Ecto neural progenitor cell (in vitro differentiated cells): ENCODE data around the gene BACH2.
"Not testable (repeated sequence)": the region's sequence is repeated elsewhere in the genome, so short reads cannot be mapped to it uniquely, and the experiment has no call there.

Source experiments
- DNase-seq: peaks from one replicate; pipeline ENCODE4 v3.0.0-alpha.2; 2018; ENCODE audit warnings: low spot score

Gene BACH2

GRCh38 chr6:90180526-90180925 lies 116.1 kb downstream of the BACH2 start:
- no peak for DNase-seq

DNA sequence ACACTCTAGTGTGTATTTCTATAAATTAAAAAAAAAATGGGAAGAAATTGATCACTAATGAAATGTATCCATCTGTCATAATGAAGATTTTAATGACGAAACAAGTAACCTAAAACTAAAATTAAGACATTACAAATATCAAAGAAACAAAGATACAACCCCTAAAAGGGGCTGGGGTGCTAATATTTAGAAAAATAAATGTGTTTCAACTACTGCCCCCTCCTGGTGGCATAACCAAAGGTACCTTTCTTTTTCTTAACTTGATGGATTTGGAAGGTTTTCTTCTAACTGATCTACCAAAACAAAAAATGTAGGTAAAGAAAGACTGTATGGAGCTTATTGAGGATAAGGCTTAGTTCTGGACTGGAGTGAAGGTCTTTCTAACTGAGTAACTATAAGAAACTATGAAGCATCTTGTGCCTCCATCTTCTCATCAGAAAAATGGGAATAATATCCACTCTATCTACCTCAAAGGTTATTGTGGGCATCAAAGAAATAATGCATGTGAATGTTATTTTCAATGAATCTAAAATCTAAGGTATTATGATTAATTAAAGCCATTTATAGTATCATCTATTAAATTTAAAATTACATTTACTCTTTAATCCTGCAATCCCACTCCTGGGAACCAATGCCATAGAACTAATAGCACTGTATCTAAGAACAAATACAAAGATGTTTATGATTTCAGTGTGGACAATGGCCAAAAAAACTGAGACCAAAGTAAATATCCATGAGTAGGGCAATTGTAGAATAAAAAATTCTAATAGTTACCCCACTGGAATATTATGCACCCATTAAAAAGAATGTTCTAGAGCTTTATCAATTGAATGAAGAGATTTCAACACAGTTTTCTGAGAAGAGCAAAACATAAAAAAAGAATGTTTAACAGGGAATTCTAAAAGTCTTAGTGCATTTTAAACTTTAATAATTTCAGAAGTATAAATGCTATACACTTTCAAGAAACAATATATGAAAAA lies 117.2 kb downstream of the BACH2 start:
- DNase-seq: no peak

GRCh38 chr6:90178384-90178855 lies 118.2 kb downstream of the BACH2 start:
- no peak for DNase-seq

GRCh38 chr6:90177544-90178383 lies 118.9 kb downstream of the BACH2 start:
- no peak for DNase-seq

DNA sequence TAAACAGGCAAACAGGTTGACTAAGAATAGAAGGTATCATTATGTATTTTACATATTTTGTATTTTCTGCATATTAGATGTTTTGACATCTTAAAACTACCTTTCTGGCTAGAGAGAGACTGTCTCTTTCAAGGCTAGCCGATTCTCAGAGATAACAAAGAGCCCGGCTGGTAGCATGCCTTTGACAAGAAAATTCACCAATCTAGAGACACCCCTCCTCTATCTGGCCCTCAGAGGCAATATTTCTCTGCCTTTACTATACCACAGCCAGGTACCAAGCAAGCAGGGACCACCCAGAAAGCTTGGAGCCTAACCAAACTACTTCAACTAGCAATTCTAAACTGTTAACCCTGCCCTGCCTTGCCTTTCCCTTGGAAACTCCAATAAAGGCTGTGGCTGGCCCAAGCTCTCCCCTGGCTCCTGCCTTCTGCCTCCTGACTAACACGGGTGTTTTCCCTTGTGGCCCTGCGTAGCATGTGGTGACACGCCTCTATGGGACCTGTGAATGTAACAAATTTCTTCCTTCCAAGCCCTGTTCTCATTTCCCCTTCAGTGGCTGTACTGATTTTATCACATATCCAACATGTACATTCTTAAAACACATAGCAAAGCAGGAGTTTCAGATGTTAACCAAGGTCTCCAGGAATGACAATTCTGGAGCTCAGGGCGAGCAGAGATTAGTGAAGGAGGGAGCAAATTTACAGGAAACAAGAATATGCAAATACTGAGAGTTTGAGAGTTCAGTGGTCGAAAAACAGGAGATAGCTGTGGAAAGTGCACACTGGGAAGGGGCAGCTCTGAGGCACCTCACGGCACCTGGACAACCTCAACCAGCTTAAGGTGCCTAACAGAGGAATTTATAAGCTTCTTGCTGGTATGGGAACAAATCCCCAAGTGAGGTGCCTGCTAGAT lies 120.8 kb downstream of the BACH2 start:
- DNase-seq: no peak

GRCh38 chr6:90173262-90173925 lies 123.2 kb downstream of the BACH2 start:
- DNase-seq: no peak

DNA sequence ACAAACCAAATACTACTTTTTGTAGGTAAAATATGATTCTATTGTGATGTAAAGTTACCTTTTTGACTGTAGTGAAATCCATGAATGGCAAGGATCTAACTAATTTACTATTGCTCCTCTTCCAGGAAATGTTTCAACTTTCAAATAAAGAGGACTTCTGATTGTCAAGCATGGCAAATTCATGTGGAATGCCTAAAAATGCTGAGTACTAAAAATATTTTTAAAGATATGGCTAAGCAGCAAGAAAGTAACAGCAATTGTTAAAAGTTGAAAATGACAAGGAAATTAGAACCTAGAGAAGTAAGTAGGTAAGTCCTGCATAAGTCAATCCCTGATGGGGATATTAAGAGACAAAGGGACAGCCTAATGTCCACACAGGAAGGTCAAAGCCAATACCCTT lies 126.0 kb downstream of the BACH2 start:
- no peak for DNase-seq

DNA sequence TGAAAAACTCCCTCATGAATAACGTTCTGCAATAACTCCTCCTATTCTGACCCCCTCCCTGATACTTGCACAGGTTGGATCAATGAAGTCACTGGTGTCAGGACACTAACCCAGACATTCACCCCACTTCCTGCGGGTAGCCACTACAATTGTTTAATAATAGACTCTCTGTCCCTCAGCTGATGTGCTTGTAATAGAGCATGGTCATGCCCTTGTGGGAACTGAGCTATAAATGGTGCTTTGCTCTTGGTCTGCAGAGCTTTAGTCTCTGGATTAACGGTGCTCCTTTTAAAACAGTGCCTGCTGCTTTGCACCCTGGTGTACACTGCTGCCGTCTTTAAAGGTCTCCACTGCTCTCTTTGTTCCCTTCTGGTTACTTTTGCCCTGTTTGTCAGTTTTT lies 127.3 kb downstream of the BACH2 start:
- no peak for DNase-seq

DNA sequence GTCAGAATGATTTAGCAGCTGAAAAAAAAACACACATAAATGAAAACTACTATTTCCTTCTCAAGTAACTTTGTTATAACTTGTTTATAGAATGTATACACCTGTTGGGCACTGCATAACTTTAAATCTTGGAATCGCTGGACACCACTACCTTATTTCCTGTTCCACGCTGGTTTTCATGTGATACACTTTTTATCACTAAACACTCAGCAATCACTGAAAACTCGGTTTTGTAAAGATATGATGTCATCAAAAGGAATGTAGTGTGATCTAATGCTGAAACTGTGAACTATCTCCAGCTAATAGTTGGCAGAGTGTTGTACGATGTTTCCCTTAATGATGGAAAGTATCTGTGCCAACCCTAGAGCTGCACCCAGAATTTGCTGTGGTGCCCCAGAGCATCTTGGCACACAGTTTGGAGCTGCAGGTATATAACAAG lies 127.9 kb downstream of the BACH2 start:
- no peak for DNase-seq

GRCh38 chr6:90167514-90168379 lies 128.9 kb downstream of the BACH2 start:
- no peak for DNase-seq

DNA sequence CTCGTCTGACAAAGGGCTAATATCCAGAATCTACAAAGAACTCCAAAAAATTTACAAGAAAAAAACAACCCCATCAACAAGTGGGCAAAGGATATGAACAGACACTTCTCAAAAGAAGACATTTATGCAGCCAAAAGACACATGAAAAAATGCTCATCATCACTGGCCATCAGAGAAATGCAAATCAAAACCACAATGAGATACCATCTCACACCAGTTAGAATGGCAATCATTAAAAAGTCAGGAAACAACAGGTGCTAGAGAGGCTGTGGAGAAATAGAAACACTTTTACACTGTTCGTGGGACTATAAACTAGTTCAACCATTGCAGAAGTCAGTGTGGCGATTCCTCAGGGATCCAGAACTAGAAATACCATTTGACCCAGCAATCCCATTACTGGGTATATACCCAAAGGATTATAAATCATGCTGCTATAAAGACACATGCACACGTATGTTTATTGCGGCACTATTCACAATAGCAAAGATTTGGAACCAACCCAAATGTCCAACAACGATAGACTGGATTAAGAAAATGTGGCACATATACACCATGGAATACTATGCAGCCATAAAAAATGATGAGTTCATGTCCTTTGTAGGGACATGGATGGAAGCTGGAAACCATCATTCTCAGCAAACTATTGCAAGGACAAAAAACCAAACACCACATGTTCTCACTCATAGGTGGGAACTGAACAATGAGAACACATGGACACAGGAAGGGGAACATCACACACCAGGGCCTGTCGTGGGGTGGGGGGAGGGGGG lies 130.3 kb downstream of the BACH2 start:
- DNase-seq: not testable (repeated sequence)

GRCh38 chr6:90162648-90163387 lies 133.8 kb downstream of the BACH2 start:
- no peak for DNase-seq

DNA sequence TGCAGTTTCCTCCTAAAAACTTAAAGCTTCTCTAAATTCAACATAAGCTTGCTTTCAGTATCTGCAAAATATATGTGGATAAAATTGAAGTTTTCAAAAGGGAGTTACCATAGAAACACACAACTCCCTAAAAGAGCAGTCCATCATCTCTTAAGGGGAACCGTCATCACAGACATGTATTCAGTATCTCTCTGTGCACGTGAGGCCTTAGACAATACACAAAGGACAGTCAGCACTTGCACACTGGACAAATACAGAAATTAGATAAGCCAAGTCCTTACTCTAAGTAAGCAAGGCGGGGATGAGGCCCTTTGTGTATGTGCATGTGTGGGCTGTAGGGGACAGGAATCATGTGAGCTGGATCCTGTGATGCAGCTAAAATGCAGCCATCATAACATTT lies 136.6 kb downstream of the BACH2 start:
- DNase-seq: no peak

GRCh38 chr6:90159452-90159851 lies 137.2 kb downstream of the BACH2 start:
- DNase-seq: no peak

DNA sequence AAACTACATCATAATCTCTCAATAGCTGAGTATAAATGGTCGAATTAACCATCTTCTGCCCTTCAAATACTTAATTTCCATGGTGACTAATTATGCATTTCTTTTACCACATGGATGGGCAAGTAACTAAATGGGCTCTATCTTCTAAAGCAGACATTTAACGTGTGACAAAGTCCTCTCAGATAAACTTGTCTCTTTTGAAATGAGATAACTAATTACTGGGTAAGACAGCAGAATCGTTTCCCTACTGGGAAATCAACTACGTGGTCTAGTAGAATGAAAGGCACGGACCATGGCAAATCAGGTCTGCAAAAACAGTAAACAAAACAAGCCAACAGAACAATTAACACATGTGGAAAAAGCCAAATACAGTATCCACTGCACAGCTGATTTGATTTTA lies 137.7 kb downstream of the BACH2 start:
- DNase-seq: no peak

DNA sequence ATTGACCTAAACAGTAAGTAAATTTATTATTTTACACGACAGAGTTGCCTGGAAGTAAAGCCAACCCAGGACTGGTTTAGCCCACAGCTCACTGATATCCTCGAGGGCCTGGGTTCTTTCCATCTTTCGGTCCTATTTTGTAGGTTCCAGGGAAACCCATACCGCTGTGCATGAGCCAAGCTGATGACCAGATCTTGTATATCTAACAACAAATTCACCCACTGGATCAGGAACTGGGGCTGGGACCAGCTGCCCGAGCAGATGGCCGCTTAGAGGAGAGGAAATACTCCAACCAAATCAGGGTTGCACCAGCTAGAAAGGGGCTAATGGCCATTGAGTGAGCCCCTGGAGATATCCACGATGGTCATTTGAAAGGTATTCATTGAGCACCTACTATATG lies 139.2 kb downstream of the BACH2 start:
- no peak for DNase-seq

- DNase-seq: no peak
These were observed 139.8 kb downstream of the BACH2 start for GRCh38 chr6:90156861-90157260.

DNA sequence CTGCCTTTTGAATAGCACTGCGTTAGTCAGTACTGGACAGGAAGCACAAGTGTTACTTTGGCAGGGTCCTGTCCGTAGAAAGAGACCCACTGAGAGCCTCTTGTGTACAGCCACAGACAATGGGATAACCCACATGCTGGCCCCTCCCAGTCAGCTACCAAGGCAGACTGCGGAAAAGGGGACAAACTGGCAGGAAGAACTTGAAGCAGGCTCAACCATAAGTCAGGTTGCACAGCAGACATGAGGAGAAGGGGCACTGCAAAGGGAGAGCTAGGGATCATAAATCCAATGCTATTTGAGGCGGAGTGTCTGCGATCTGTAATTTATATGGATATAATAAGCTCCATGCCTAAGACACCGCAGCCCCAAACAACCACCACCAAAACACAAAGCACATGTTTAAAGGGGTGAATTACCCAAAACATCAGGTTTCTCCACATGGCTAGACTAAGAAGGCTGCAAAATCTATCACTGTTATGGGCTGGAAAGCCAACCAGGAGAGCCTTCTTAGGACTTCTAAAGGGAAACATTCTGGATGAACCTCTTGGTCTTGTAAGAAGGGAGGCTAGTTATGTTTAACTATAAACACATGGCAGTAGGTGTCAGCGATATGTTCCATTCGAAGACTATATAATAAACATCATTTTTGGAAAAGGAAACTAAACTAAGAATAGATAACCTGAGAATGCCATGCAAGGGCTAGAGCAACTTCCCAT lies 141.7 kb downstream of the BACH2 start:
- DNase-seq: no peak
